CD14-positive monocyte (primary cell): Measurements from ENCODE around the gene ESYT1. TPM values are rescaled to one million over a fixed set of nuclear protein-coding genes. Genes with fewer than 3 reads are reported as not detected.

ENCODE experiments used
- DNase-seq, 3 donors: peaks; one replicate each; pipeline ENCODE4 v3.0.0-alpha.2; 2011 to 2022
- H2AFZ ChIP-seq: 2 replicates; pipeline ENCODE4 v1.6.0; 2012; ENCODE audit warnings: mild to moderate bottlenecking, low read depth, low read length, inconsistent platforms; ENCODE audit not compliant: insufficient read depth, poor library complexity, severe bottlenecking
- H3K27ac ChIP-seq, 2 donors: 1 replicate in 1 of 2; 2 replicates in 1 of 2; pipeline ENCODE4 v1.5.1; 2012 to 2013; ENCODE audit warnings: low read length in 2 of 2, control low read depth in 1 of 2, inconsistent platforms in 1 of 2, low read depth in 1 of 2, mild to moderate bottlenecking in 1 of 2
- H3K27me3 ChIP-seq, 2 donors: one replicate each; pipeline versions ENCODE4 v1.6.0 to v1.6.1; 2011 to 2013; ENCODE audit warnings: low read length in 2 of 2; ENCODE audit not compliant: control insufficient read depth in 2 of 2, insufficient read depth in 2 of 2
- H3K36me3 ChIP-seq, 2 donors: replicated peaks in 1 of 2; 1 replicate in 1 of 2; 2 replicates in 1 of 2; pipeline versions ENCODE4 v1.5.1 to v1.6.1; 2012 to 2013; ENCODE audit warnings: low read length in 2 of 2, control low read depth in 1 of 2, inconsistent platforms in 1 of 2, mild to moderate bottlenecking in 1 of 2; ENCODE audit not compliant: insufficient read depth in 2 of 2, control insufficient read depth in 1 of 2
- H3K4me1 ChIP-seq, 2 donors: 1 replicate in 1 of 2; 2 replicates in 1 of 2; pipeline versions ENCODE4 v1.5.1 to v1.6.1; 2012 to 2013; ENCODE audit warnings: low read length in 2 of 2, control low read depth in 1 of 2, inconsistent platforms in 1 of 2, mild to moderate bottlenecking in 1 of 2, moderate library complexity in 1 of 2; ENCODE audit not compliant: insufficient read depth in 2 of 2, control insufficient read depth in 1 of 2
- H3K4me2 ChIP-seq: replicated peaks from 2 replicates; pipeline ENCODE3; 2012; ENCODE audit warnings: low read length, moderate library complexity, mild to moderate bottlenecking; ENCODE audit not compliant: poor library complexity, severe bottlenecking; ENCODE audit errors: extremely low read depth
- H3K4me3 ChIP-seq, 3 experiments: fragments of 200-600 bp in 1 of 3; sonication (generic) in 1 of 3; replicated peaks in 1 of 3; 1 replicate in 2 of 3; 2 replicates in 1 of 3; pipeline ENCODE4 v1.5.1; 2011 to 2013; ENCODE audit warnings: low read length in 3 of 3, mild to moderate bottlenecking in 3 of 3, control low read depth in 2 of 3, low read depth in 2 of 3, inconsistent platforms in 1 of 3, moderate library complexity in 1 of 3
- H3K79me2 ChIP-seq: 2 replicates; pipeline ENCODE4 v1.6.0; 2012; ENCODE audit warnings: mild to moderate bottlenecking, control low read depth, inconsistent platforms, low read length, moderate library complexity; ENCODE audit not compliant: insufficient read depth
- H3K9ac ChIP-seq: 2 replicates; pipeline ENCODE4 v1.6.0; 2017; ENCODE audit warnings: low read length, mild to moderate bottlenecking; ENCODE audit not compliant: insufficient read depth, poor library complexity, severe bottlenecking
- H3K9me3 ChIP-seq, 2 donors: replicated peaks in 1 of 2; 1 replicate in 1 of 2; 2 replicates in 1 of 2; pipeline versions ENCODE4 v1.5.1 to v1.6.1; 2012 to 2013; ENCODE audit warnings: low read length in 2 of 2, control low read depth in 1 of 2; ENCODE audit not compliant: control insufficient read depth in 1 of 2, insufficient read depth in 1 of 2
- H4K20me1 ChIP-seq: 2 replicates; pipeline ENCODE4 v1.6.0; 2012; ENCODE audit warnings: mild to moderate bottlenecking, low read length, control low read depth, moderate library complexity; ENCODE audit not compliant: insufficient read depth
- H3K27ac Mint-ChIP-seq, 7 donors: one replicate each; pipeline ENCODE4 v1.8.0; 2020; ENCODE audit warnings: mild to moderate bottlenecking in 7 of 7, mixed read lengths in 7 of 7, moderate library complexity in 6 of 7, inconsistent platforms in 2 of 7
- H3K27me3 Mint-ChIP-seq, 3 donors: one replicate each; pipeline ENCODE4 v1.8.0; 2021 to 2022; ENCODE audit warnings: low read depth in 3 of 3, mild to moderate bottlenecking in 3 of 3, mixed read lengths in 3 of 3, moderate library complexity in 3 of 3, inconsistent platforms in 1 of 3
- H3K36me3 Mint-ChIP-seq, 2 donors: one replicate each; pipeline ENCODE4 v1.8.0; 2020; ENCODE audit warnings: mixed read lengths in 2 of 2, inconsistent platforms in 1 of 2, mild to moderate bottlenecking in 1 of 2
- H3K4me1 Mint-ChIP-seq: one replicate; pipeline ENCODE4 v1.8.0; 2020; ENCODE audit warnings: mild to moderate bottlenecking, mixed read lengths
- H3K4me3 Mint-ChIP-seq, 2 donors: one replicate each; pipeline ENCODE4 v1.8.0; 2020; ENCODE audit warnings: mild to moderate bottlenecking in 2 of 2, mixed read lengths in 2 of 2, moderate library complexity in 1 of 2
- H3K9me3 Mint-ChIP-seq, 7 donors: one replicate each; pipeline ENCODE4 v1.8.0; 2020 to 2022; ENCODE audit warnings: mixed read lengths in 7 of 7, mild to moderate bottlenecking in 6 of 7, moderate library complexity in 6 of 7, inconsistent platforms in 2 of 7
- WGBS: methylation state at CpG from one replicate; pipeline ENCODE4 v1.1.5; 2013; ENCODE audit warnings: missing lambda C conversion rate; ENCODE audit not compliant: insufficient coverage; 5-methylcytosine and 5-hydroxymethylcytosine counted together
- intact Hi-C, 2 donors: fragments of 100-400 bp; cut with micrococcal nuclease; formaldehyde crosslinking; loops; one replicate each; pipeline versions ENCODE4 v1.15.0 to v1.15.1; 2023
- polyA plus RNA-seq, 3 donors: library from polyadenylated mRNA; depleted of rRNA in 1 of 3; unstranded in 2 of 3; stranded (reverse) in 1 of 3; fragments of 300-500 nt in 2 of 3; fragments of >200 nt in 1 of 3; fragmentation: Illumina TruSeq in 2 of 3; gene quantifications; 1 replicate in 2 of 3; 2 replicates in 1 of 3; pipeline ENCODE4 v1.2.3, GENCODE V29; 2012 to 2021
- TF ChIP-seq, protein P1 (sequence below): fragments of 200-600 bp; IDR thresholded peaks from one replicate; pipeline ENCODE4 v1.8.0; 2022; ENCODE audit warnings: antibody characterized with exemption, mild to moderate bottlenecking

The ESYT1 gene
- polyA plus RNA-seq, 3 donors: 74.2 to 81.1 (median 74.6) TPM

DNA sequence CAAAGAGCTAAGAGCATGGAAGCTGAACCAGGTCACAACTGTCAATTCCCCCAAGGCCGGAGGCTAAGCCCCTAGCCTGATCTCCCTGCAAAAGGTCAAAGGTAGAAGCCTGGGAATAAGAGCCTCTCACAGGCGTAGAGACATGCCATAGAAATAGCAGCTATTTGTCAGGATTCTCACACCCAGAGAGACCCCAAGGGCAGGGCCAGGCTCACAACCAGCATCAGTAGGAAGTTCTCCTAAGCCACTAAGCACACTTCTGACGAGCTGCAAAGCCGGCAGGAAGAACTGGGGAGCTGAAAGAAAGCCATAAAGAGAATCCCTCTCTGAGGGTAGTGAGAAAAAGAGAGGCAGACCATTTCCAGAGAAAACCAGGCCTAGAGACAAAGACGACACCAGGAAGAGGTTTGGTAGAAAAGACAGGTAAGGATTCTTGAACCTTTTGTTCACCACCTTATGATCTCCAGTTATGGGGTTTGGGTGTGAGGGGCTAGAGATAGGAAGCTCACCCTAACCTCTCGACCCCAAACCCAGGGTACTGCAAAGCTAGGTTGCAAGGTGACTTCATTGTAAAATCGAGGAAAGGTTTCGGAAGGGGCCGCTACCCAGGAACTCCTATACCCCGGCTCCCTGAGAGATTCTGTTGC, 60.2 kb downstream of the ESYT1 start:
- Histone ChIP-seq H3K27me3 (no peaks in the 10 kb centered on the region), H3K79me2 (peaks cover 52% of the 10 kb centered on the region), H3K27ac (peak overlapping the region; percentile 52 to 72), H4K20me1 (peaks cover 9% of the 10 kb centered on the region), H3K4me2 (peak overlapping the region; percentile 96), H3K36me3 (peaks cover 23 to 37% of the 10 kb centered on the region in 2 donors), H3K9ac (peak overlapping the region; percentile 73), H2AFZ (peak overlapping the region; percentile 92), H3K4me3 (peak overlapping the region; percentile 63 to 88 (median 83)), H3K4me1 (peaks cover 34 to 37% of the 10 kb centered on the region in 2 donors), H3K9me3 (no peaks in the 10 kb centered on the region)
- H3K4me3 Mint-ChIP-seq: peak overlapping the region; percentile 80 to 94
- DNase-seq: no peak
- peaks cover 27 to 35% of the 10 kb centered on the region in 2 donors for H3K36me3 Mint-ChIP-seq
- TF ChIP-seq, protein P1, sequence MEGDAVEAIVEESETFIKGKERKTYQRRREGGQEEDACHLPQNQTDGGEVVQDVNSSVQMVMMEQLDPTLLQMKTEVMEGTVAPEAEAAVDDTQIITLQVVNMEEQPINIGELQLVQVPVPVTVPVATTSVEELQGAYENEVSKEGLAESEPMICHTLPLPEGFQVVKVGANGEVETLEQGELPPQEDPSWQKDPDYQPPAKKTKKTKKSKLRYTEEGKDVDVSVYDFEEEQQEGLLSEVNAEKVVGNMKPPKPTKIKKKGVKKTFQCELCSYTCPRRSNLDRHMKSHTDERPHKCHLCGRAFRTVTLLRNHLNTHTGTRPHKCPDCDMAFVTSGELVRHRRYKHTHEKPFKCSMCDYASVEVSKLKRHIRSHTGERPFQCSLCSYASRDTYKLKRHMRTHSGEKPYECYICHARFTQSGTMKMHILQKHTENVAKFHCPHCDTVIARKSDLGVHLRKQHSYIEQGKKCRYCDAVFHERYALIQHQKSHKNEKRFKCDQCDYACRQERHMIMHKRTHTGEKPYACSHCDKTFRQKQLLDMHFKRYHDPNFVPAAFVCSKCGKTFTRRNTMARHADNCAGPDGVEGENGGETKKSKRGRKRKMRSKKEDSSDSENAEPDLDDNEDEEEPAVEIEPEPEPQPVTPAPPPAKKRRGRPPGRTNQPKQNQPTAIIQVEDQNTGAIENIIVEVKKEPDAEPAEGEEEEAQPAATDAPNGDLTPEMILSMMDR: no peak
- peak overlapping the region; percentile 70 to 91 (median 86) for H3K27ac Mint-ChIP-seq
- 29% methylated on average over 3 of the region's 10 CpGs for WGBS
- no peaks in the 10 kb centered on the region for H3K9me3 Mint-ChIP-seq
- intact Hi-C loops: loop anchor here (2.0 to 5.0 kb wide), 5 partner anchors 29 to 69 kb away; partner anchors contain the start of genes MYL6 (in 1 of the 2), NABP2 (in 1 of the 2), RNF41 (in 1 of the 2) and ZC3H10 (in 1 of the 2)
- H3K27me3 Mint-ChIP-seq: no peaks in the 10 kb centered on the region
- H3K4me1 Mint-ChIP-seq: peaks cover 41% of the 10 kb centered on the region

DNA sequence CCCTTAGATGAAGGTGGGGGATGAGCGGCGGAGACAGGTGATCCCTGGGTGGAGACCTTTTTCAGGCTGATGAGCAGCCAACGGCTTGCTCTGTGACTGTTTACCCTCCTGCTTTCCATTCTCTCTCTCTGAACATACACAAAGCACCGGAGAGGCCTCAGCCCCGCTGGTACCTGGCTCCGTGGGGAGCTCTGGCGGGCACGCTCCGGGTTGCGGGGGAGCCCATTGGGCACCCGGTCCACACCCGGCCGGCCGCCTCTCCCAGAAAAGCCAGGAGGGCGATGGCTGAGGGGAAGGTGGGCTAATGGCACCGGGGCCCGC, 60.7 kb downstream of the ESYT1 start:
- 0% methylated on average over 11 of the region's 17 CpGs for WGBS
- Histone ChIP-seq H3K79me2 (peaks cover 47% of the 10 kb centered on the region), H3K4me1 (peaks cover 34 to 37% of the 10 kb centered on the region in 2 donors), H3K4me3 (peak overlapping the region; percentile 63 to 88 (median 83)), H3K4me2 (peak overlapping the region; percentile 96), H3K9me3 (no peaks in the 10 kb centered on the region), H3K36me3 (peaks cover 19 to 32% of the 10 kb centered on the region in 2 donors), H3K9ac (peak overlapping the region; percentile 73), H3K27me3 (no peaks in the 10 kb centered on the region), H3K27ac (peak overlapping the region; percentile 52 to 72), H4K20me1 (peaks cover 9% of the 10 kb centered on the region), H2AFZ (peak overlapping the region; percentile 92)
- intact Hi-C loops: loop anchor here (2.0 to 5.0 kb wide), 5 partner anchors 30 to 70 kb away; partner anchors contain the start of genes MYL6 (in 1 of the 2), NABP2 (in 1 of the 2), RNF41 (in 1 of the 2) and ZC3H10 (in 1 of the 2)
- Mint-ChIP-seq H3K4me3 (peak overlapping the region; percentile 80 to 94), H3K9me3 (no peaks in the 10 kb centered on the region), H3K27ac (peak overlapping the region in 6 of 7 donors; percentile 73 to 91 (median 86)), H3K27me3 (no peaks in the 10 kb centered on the region), H3K36me3 (peaks cover 23 to 32% of the 10 kb centered on the region in 2 donors), H3K4me1 (peaks cover 43% of the 10 kb centered on the region)
- DNase-seq: no peak
- TF ChIP-seq, protein P1: no peak
